Measurements from ENCODE around the gene HBA1. TPM values are rescaled to one million over a fixed set of nuclear protein-coding genes. Genes with fewer than 3 reads are reported as not detected.
"Not testable (repeated sequence)": the region's sequence is repeated elsewhere in the genome, so short reads cannot be mapped to it uniquely, and the experiment has no call there.

Gene HBA1
- total and polyA plus RNA-seq, 9 of the 15 experiments (the other 6 are each of a cell fraction or from before 2014, with no cell fraction given), result 128 to 2,388 (median 380) TPM

DNA sequence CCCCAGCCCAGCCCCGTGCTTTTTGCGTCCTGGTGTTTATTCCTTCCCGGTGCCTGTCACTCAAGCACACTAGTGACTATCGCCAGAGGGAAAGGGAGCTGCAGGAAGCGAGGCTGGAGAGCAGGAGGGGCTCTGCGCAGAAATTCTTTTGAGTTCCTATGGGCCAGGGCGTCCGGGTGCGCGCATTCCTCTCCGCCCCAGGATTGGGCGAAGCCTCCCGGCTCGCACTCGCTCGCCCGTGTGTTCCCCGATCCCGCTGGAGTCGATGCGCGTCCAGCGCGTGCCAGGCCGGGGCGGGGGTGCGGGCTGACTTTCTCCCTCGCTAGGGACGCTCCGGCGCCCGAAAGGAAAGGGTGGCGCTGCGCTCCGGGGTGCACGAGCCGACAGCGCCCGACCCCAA is 474 bp upstream of the HBA1 start:
- H3K4me3 ChIP-seq; H3K27me3 ChIP-seq (ENCODE audit: control insufficient read depth in 2 of 2, insufficient read depth in 2 of 2, low read length in 2 of 2); in situ Hi-C loops (cut with MboI); H4K20me1 ChIP-seq (replicated peaks; ENCODE audit: control insufficient read depth, insufficient read depth, low read length); H2AFZ ChIP-seq (ENCODE audit: low read depth, low read length); H3K27ac ChIP-seq (ENCODE audit: extremely low read depth, low read depth, low read length); H3K9me1 ChIP-seq (ENCODE audit: control insufficient read depth, insufficient read depth, low read length); DNase-seq (ENCODE audit: extremely low read depth in 1 of 4, low spot score in 3 of 4); FAIRE-seq; BruUV-seq (replicated peaks); intact Hi-C loops (cut with micrococcal nuclease); H3K9me3 ChIP-seq (replicated peaks; ENCODE audit: control insufficient read depth, insufficient read depth, low read depth, low read length); POLR2A ChIA-PET; CTCF ChIA-PET (ENCODE audit: low intra/inter-chr PET ratio): not testable (repeated sequence)
- Histone ChIP-seq H3K4me1 (replicated peaks in 1 of 2; ENCODE audit: control insufficient read depth in 2 of 2, insufficient read depth in 2 of 2, low read length in 2 of 2) (peaks cover 23 to 52% of the 10 kb centered on the region in 2 experiments; a peak in 4 of 5 replicates), H3K36me3 (ENCODE audit: control insufficient read depth, insufficient read depth, low read length) (peaks cover 18% of the 10 kb centered on the region; the same call in 2 of the 3 replicates), H3K4me2 (ENCODE audit: insufficient read depth, low read length) (peak overlapping the region; percentile 37; the same call in 1 of the 2 replicates), H3K9ac (ENCODE audit: insufficient read depth in 1 of 2, low read depth in 2 of 2, low read length in 2 of 2) (peak overlapping the region in 1 of 2 experiments; percentile 65; a peak in 1 of 4 replicates), H3K79me2 (ENCODE audit: control insufficient read depth, insufficient read depth, low read length) (peaks cover 43% of the 10 kb centered on the region)
- TF ChIP-seq MAX (CRISPR knock-in tag; IDR thresholded peaks at IDR 0.05) (0 out of 2 replicates have a peak, but pooled peaks have one; percentile 26), E2F6 (IDR thresholded peaks at IDR 0.05; ENCODE audit: borderline replicate concordance in 1 of 2, extremely low read depth in 1 of 2, insufficient read depth in 1 of 2, insufficient read length in 1 of 2, low read depth in 1 of 2, low read length in 1 of 2, poor library complexity in 1 of 2, severe bottlenecking in 1 of 2) (peak in 1 of 2 experiments; percentile 4), TFAP4 (CRISPR knock-in tag; IDR thresholded peaks at IDR 0.05; ENCODE audit: borderline replicate concordance) (peak; percentile 23; the same call in 1 of the 2 replicates)
- TF ChIP-seq, protein P1, sequence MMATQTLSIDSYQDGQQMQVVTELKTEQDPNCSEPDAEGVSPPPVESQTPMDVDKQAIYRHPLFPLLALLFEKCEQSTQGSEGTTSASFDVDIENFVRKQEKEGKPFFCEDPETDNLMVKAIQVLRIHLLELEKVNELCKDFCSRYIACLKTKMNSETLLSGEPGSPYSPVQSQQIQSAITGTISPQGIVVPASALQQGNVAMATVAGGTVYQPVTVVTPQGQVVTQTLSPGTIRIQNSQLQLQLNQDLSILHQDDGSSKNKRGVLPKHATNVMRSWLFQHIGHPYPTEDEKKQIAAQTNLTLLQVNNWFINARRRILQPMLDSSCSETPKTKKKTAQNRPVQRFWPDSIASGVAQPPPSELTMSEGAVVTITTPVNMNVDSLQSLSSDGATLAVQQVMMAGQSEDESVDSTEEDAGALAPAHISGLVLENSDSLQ (IDR thresholded peaks at IDR 0.05), result peak; percentile 51; the same call in 1 of the 2 replicates
- 1% methylated on average over 13 of the region's 39 CpGs for WGBS (ENCODE audit: insufficient coverage, low coverage, missing lambda C conversion rate)
- ATAC-seq, result peak; percentile 4; the same call in 1 of the 3 replicates
